Bronchial epithelial cell (primary cell): Measurements from ENCODE around the gene PIGC. TPM values are rescaled to one million over a fixed set of nuclear protein-coding genes. Genes with fewer than 3 reads are reported as not detected.

ENCODE experiments used
- DNase-seq: peaks from one replicate; pipeline ENCODE4 v3.0.0-alpha.2; 2010; ENCODE audit warnings: low read depth
- FAIRE-seq: peaks from 2 replicates; lab custom pipeline; 2011; peaks lifted over from hg19 to GRCh38; lab: Jason Lieb, UNC
- H3K27me3 ChIP-seq: 2 replicates; pipeline ENCODE4 v1.5.1; 2011; ENCODE audit warnings: low read length; ENCODE audit not compliant: control insufficient read depth, insufficient read depth
- H3K36me3 ChIP-seq: 2 replicates; pipeline ENCODE4 v1.5.1; 2011; ENCODE audit warnings: low read length; ENCODE audit not compliant: control insufficient read depth, insufficient read depth
- H3K4me3 ChIP-seq: 2 replicates; pipeline ENCODE4 v1.5.1; 2011; ENCODE audit warnings: mild to moderate bottlenecking, low read depth, low read length, control low read depth
- total RNA-seq: library from RNA; depleted of rRNA; stranded (reverse); fragments of >200 nt; gene quantifications from 2 replicates; pipeline ENCODE4 v1.2.1, GENCODE V29; 2014
- TF ChIP-seq, protein P1 (sequence below): IDR thresholded peaks from 2 replicates; pipeline ENCODE4 v1.5.1; 2011; ENCODE audit warnings: mild to moderate bottlenecking, moderate library complexity, low read length, control low read depth, inconsistent platforms; ENCODE audit not compliant: insufficient read depth, severe bottlenecking

The PIGC gene
- total RNA-seq, 1 donor from 2014 or later, result 16.8 TPM

DNA sequence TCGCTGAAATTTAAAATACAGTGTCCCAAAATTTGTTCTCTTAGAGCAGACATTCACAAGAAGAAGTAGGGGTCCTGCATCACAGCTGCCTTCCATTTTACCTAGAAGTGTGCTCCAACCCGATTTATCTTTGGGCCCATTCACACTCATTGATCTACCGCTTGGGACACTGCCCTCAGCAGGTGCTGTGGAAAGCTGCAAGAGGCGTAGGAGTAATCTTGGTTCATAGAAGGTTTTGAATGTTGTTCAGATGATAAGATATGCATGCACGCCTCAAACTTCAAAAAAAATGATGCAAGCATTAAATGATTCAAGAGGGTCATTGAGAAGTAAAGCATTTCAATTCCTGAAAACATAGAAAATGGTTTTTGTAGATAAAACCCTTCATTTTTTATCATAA is 42.0 kb downstream of the PIGC start:
- FAIRE-seq, result no peak

DNA sequence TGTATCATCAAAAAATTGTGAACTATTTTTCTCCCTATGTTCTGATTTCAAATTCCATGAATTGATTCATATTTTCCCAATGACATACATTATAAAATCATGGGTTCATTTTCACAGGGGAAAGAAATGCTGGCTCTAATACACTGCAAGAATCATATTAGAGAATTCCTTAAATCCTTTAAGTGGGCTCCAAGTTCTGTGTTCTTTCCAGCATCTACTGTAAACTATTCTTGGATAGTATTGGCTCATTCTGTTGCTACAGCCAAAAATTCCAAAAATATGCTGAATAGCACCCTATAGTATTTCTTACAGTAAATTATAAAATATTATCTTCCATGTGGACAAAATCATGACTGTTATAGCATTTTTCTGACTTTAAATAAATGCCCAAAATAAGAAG is 42.4 kb downstream of the PIGC start:
- no peaks in the 10 kb centered on the region for H3K27me3 ChIP-seq
- FAIRE-seq (no peak), DNase-seq (no peak)
- no peak overlapping the region for H3K4me3 ChIP-seq
- no peaks in the 10 kb centered on the region for H3K36me3 ChIP-seq
- TF ChIP-seq, protein P1, sequence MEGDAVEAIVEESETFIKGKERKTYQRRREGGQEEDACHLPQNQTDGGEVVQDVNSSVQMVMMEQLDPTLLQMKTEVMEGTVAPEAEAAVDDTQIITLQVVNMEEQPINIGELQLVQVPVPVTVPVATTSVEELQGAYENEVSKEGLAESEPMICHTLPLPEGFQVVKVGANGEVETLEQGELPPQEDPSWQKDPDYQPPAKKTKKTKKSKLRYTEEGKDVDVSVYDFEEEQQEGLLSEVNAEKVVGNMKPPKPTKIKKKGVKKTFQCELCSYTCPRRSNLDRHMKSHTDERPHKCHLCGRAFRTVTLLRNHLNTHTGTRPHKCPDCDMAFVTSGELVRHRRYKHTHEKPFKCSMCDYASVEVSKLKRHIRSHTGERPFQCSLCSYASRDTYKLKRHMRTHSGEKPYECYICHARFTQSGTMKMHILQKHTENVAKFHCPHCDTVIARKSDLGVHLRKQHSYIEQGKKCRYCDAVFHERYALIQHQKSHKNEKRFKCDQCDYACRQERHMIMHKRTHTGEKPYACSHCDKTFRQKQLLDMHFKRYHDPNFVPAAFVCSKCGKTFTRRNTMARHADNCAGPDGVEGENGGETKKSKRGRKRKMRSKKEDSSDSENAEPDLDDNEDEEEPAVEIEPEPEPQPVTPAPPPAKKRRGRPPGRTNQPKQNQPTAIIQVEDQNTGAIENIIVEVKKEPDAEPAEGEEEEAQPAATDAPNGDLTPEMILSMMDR, result no peak

More for the DNA sequence above, 42.0 kb downstream of the PIGC start:
- TF ChIP-seq, protein P1, result no peak
- Histone ChIP-seq H3K27me3 (no peaks in the 10 kb centered on the region), H3K36me3 (no peaks in the 10 kb centered on the region), H3K4me3 (no peak overlapping the region)
- DNase-seq, result no peak

DNA sequence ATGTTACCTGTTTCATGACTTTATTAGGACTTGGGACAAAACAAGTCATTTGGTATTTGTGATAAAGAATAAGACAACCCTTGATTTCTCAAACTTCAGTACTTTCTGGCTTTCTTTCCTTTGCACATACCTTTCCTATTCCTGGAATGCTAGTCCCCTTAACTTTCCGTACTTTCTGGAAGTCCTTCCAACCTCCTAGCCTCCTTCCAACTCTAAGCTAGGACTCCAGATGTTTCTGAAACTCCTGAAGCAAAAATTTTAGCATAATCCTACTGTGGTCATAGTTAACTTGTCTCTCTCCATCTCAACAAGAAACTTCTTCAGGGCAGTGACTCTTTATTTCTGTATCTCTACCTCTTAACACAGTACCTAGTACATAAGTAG is 43.2 kb downstream of the PIGC start:
- DNase-seq (no peak), FAIRE-seq (no peak)
- no peaks in the 10 kb centered on the region for H3K27me3 ChIP-seq
- TF ChIP-seq, protein P1, result no peak
- H3K4me3 ChIP-seq, result no peak overlapping the region
- no peaks in the 10 kb centered on the region for H3K36me3 ChIP-seq

DNA sequence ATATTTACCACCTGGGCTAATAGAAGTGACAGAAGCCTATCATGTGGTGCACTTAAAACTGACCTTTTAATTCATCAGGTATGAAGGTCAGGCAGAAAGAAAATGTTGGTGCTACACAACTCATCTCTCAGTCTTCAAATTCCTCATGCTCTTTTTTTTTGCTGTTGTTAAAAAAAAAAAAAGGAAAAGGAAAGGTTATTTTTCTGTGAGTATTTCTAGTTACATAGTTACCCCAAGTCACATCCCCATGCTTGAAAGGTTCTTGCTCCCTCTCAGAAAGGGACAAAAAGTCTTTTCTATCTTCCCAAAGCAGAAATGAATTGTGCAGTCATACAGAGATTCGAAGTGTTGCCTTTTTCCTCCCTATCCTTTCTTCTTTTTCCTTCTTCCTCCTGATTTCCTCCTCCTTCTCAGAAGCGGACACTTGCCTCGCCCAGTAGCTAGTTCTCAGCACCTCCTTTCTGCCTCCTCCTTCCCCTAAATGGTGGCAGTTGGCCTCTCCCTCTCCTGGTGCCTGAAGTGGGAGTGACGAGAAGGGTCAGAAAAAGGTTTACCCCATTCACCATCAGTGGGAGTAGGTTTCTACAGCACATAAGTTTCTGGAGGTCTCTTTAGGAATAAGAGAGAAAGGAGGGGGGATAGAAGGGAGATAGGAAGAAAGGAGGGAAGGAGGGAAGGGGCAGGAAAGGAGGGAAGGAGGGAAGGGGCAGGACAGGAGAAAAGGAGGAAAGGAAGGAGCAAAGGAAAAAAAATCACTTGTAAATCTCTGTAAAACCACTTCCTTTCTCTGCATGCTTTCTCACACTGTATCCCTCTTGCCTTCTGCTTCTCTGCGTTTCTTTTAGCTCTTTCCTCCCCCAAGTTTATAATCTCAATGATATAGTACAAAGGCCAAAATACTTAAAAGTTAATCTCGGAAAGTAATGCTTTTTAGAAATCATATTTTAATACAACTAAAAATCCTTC is 43.8 kb downstream of the PIGC start:
- FAIRE-seq (no peak), DNase-seq (no peak)
- TF ChIP-seq, protein P1, result no peak
- Histone ChIP-seq H3K36me3 (no peaks in the 10 kb centered on the region), H3K4me3 (no peak overlapping the region), H3K27me3 (no peaks in the 10 kb centered on the region)

DNA sequence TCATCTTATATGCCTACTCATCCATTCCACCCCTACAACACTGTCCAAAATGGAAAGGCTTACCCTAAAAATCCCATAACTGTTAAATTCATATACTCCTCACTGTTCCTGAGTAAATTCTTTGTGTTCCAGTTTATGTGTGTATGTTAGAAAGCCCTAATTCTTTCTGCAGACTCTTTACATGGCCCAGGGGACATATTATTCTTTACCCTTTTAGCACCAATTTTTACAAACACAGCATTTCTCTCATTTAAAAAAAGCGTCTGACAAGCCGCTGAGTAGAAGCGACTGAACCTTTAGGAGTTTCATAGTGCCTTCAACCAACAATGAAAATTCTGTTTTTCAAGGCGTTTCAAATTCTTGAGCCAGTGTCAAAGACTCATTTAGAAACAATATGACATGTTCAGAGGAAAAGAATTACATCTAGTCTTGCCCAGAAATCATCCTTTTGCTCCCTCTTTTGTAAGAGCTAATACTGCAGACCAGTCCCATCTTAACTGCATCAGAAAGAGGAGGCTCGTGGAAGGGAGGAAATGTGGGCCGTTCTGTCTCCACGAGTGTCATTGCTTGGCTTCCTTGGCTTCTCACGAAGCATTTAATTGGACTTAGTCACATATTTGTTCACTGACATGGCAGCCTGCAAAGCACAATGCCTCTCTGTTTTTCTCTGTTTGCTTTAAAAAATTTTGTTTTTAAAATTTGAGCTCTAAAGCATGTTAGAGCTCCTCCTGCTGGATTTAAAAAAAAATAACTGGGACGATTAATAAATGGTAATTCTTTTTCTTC is 44.7 kb downstream of the PIGC start:
- Histone ChIP-seq H3K27me3 (no peaks in the 10 kb centered on the region), H3K4me3 (no peak overlapping the region), H3K36me3 (no peaks in the 10 kb centered on the region)
- FAIRE-seq, result no peak
- TF ChIP-seq, protein P1, result peak; percentile 40
- DNase-seq, result peak; percentile 80
